Astrocyte (in vitro differentiated cells and primary cell): ENCODE results near the gene CEP41. TPM values are rescaled to one million over a fixed set of nuclear protein-coding genes. Genes with fewer than 3 reads are reported as not detected.
A peak's percentile ranks its signal among the peaks of the same experiment; 100 is the strongest.

Experiments
- DNase-seq: peaks from one replicate; pipeline ENCODE4 v3.0.0-alpha.2; 2010; ENCODE audit warnings: low read depth
- FAIRE-seq: peaks from 2 replicates; lab custom pipeline; 2011; peaks lifted over from hg19 to GRCh38; lab: Jason Lieb, UNC
- H2AFZ ChIP-seq: 2 replicates; pipeline ENCODE4 v1.6.0; 2012; ENCODE audit warnings: low read depth, low read length, inconsistent platforms
- H3K27ac ChIP-seq: 2 replicates; pipeline ENCODE4 v1.5.1; 2011; ENCODE audit warnings: low read depth, low read length, inconsistent platforms
- H3K27me3 ChIP-seq: 2 replicates; pipeline ENCODE4 v1.6.0; 2011; ENCODE audit warnings: low read length, inconsistent platforms; ENCODE audit not compliant: insufficient read depth
- H3K36me3 ChIP-seq: 2 replicates; pipeline ENCODE4 v1.5.1; 2011; ENCODE audit warnings: low read length, inconsistent platforms; ENCODE audit not compliant: insufficient read depth
- H3K4me1 ChIP-seq: 2 replicates; pipeline ENCODE4 v1.5.1; 2011; ENCODE audit warnings: low read length, inconsistent platforms; ENCODE audit not compliant: insufficient read depth
- H3K4me2 ChIP-seq: 2 replicates; pipeline ENCODE4 v1.6.0; 2012; ENCODE audit warnings: low read length, inconsistent platforms
- H3K4me3 ChIP-seq: 2 replicates; pipeline ENCODE4 v1.5.1; 2011; ENCODE audit warnings: low read depth, mild to moderate bottlenecking, low read length, inconsistent platforms; ENCODE audit not compliant: insufficient read depth
- H3K79me2 ChIP-seq: 2 replicates; pipeline ENCODE4 v1.6.0; 2012; ENCODE audit warnings: mild to moderate bottlenecking, low read length, inconsistent platforms; ENCODE audit not compliant: insufficient read depth
- H3K9ac ChIP-seq: 2 replicates; pipeline ENCODE4 v1.6.0; 2012; ENCODE audit warnings: mild to moderate bottlenecking, low read length, inconsistent platforms
- H3K9me3 ChIP-seq: 2 replicates; pipeline ENCODE4 v1.5.1; 2012; ENCODE audit warnings: low read depth, mild to moderate bottlenecking, low read length, inconsistent platforms; ENCODE audit not compliant: insufficient read depth
- H4K20me1 ChIP-seq: 2 replicates; pipeline ENCODE4 v1.6.0; 2012; ENCODE audit warnings: low read length, inconsistent platforms; ENCODE audit not compliant: insufficient read depth
- H3K27ac Mint-ChIP-seq: one replicate; pipeline ENCODE4 v1.8.0; 2021; ENCODE audit warnings: mild to moderate bottlenecking, mixed read lengths; ENCODE audit not compliant: unreplicated experiment
- H3K27me3 Mint-ChIP-seq: one replicate; pipeline ENCODE4 v1.8.0; 2021; ENCODE audit warnings: low read depth, mixed read lengths; ENCODE audit not compliant: unreplicated experiment
- H3K36me3 Mint-ChIP-seq: one replicate; pipeline ENCODE4 v1.8.0; 2021; ENCODE audit warnings: low read depth, mixed read lengths; ENCODE audit not compliant: unreplicated experiment
- H3K4me1 Mint-ChIP-seq: one replicate; pipeline ENCODE4 v1.8.0; 2021; ENCODE audit warnings: low read depth, mixed read lengths; ENCODE audit not compliant: unreplicated experiment
- H3K4me3 Mint-ChIP-seq: one replicate; pipeline ENCODE4 v1.8.0; 2021; ENCODE audit warnings: mild to moderate bottlenecking, moderate library complexity, mixed read lengths; ENCODE audit not compliant: unreplicated experiment
- H3K9me3 Mint-ChIP-seq: one replicate; pipeline ENCODE4 v1.8.0; 2021; ENCODE audit warnings: mild to moderate bottlenecking, mixed read lengths; ENCODE audit not compliant: unreplicated experiment
- CTCF ChIP-seq: IDR thresholded peaks from 2 replicates; pipeline ENCODE4 v1.5.1; 2011; ENCODE audit warnings: low read depth, mild to moderate bottlenecking, inconsistent platforms, low read length, moderate library complexity; ENCODE audit not compliant: insufficient read depth
- EZH2 ChIP-seq: IDR thresholded peaks from 2 replicates; pipeline ENCODE4 v1.6.1; 2012; ENCODE audit warnings: mild to moderate bottlenecking, low read length, inconsistent platforms; ENCODE audit not compliant: insufficient read depth
- total RNA-seq: library from RNA; stranded (reverse); gene quantifications from 2 replicates; pipeline ENCODE4 v1.2.1, GENCODE V29; 2021

CEP41 gene
- total RNA-seq, 1 donor from 2014 or later = 16.4 TPM

GRCh38 chr7:130442601-130443000, 1.8 kb upstream of the CEP41 start:
- no peak overlapping the region for H3K4me2 ChIP-seq
- peaks cover 7% of the 10 kb centered on the region for H3K4me1 Mint-ChIP-seq
- no peak overlapping the region for H3K4me3 Mint-ChIP-seq
- peaks cover 3% of the 10 kb centered on the region for H3K9me3 ChIP-seq
- DNase-seq (no peak), FAIRE-seq (no peak)
- peaks cover 9% of the 10 kb centered on the region for H3K9me3 Mint-ChIP-seq
- no peak overlapping the region for H3K4me3 ChIP-seq
- no peaks in the 10 kb centered on the region for H3K27me3 Mint-ChIP-seq
- no peak overlapping the region for H3K9ac ChIP-seq
- no peaks in the 10 kb centered on the region for H3K27me3 ChIP-seq
- H3K36me3 ChIP-seq = no peaks in the 10 kb centered on the region
- no peaks in the 10 kb centered on the region for H3K36me3 Mint-ChIP-seq
- H3K79me2 ChIP-seq = peaks cover 9% of the 10 kb centered on the region
- TF ChIP-seq CTCF = no peak
- TF ChIP-seq EZH2 = no peak
- peaks cover 4% of the 10 kb centered on the region for H3K4me1 ChIP-seq
- H3K27ac ChIP-seq = no peak overlapping the region
- no peak overlapping the region for H2AFZ ChIP-seq
- no peak overlapping the region for H3K27ac Mint-ChIP-seq
- H4K20me1 ChIP-seq = no peaks in the 10 kb centered on the region

- DNase-seq = peak; percentile 16
- no peaks in the 10 kb centered on the region for H3K36me3 ChIP-seq
- Mint-ChIP-seq H3K27me3 (no peaks in the 10 kb centered on the region), H3K9me3 (peaks cover 7% of the 10 kb centered on the region), H3K27ac (no peak overlapping the region), H3K4me3 (peak overlapping the region; percentile 96), H3K36me3 (no peaks in the 10 kb centered on the region), H3K4me1 (peaks cover 7% of the 10 kb centered on the region)
- peak overlapping the region; percentile 60 for H3K27ac ChIP-seq
- peak overlapping the region; percentile 78 for H2AFZ ChIP-seq
- H3K4me3 ChIP-seq = peak overlapping the region; percentile 53
- FAIRE-seq = no peak
- H4K20me1 ChIP-seq = no peaks in the 10 kb centered on the region
- peaks cover 9% of the 10 kb centered on the region for H3K79me2 ChIP-seq
- H3K9ac ChIP-seq = peak overlapping the region; percentile 74
- H3K4me1 ChIP-seq = peaks cover 4% of the 10 kb centered on the region
- TF ChIP-seq EZH2 (no peak), CTCF (no peak)
- no peaks in the 10 kb centered on the region for H3K9me3 ChIP-seq
- no peaks in the 10 kb centered on the region for H3K27me3 ChIP-seq
- H3K4me2 ChIP-seq = peak overlapping the region; percentile 85
These were observed 623 bp upstream of the CEP41 start for GRCh38 chr7:130441408-130441869.

DNA sequence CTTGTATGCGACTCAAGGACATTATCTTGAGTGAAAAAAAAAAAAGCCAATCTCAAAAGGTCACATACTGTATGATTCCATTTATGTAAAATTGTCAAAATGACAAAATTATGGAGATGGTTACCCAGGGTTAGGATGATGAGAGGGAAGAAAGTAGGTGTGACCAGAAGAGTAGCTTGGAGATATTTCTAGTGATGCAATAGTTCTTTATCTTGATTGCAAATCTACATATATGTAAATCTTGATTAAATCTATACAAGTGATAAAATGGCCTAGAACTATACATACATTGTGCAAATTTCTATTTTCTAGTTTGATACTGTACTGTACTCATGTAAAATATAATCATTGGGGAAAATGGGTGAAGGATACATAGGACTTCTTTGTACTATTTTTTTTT, 4.6 kb downstream of the CEP41 start:
- H3K4me1 ChIP-seq = peaks cover 22% of the 10 kb centered on the region
- no peak overlapping the region for H3K27ac ChIP-seq
- Mint-ChIP-seq H3K9me3 (peaks cover 5% of the 10 kb centered on the region), H3K27me3 (no peaks in the 10 kb centered on the region), H3K36me3 (no peaks in the 10 kb centered on the region), H3K4me3 (no peak overlapping the region), H3K4me1 (peaks cover 3% of the 10 kb centered on the region), H3K27ac (no peak overlapping the region)
- no peaks in the 10 kb centered on the region for H3K36me3 ChIP-seq
- no peak for DNase-seq
- H3K4me2 ChIP-seq = no peak overlapping the region
- no peak overlapping the region for H2AFZ ChIP-seq
- H4K20me1 ChIP-seq = no peaks in the 10 kb centered on the region
- no peak for FAIRE-seq
- no peaks in the 10 kb centered on the region for H3K27me3 ChIP-seq
- no peak overlapping the region for H3K4me3 ChIP-seq
- H3K9ac ChIP-seq = no peak overlapping the region
- TF ChIP-seq CTCF (no peak), EZH2 (no peak)
- no peaks in the 10 kb centered on the region for H3K9me3 ChIP-seq
- peaks cover 12% of the 10 kb centered on the region for H3K79me2 ChIP-seq
